MM.1S (cell line): ENCODE results near the gene DCPS.
"Not testable (repeated sequence)": the region's sequence is repeated elsewhere in the genome, so short reads cannot be mapped to it uniquely, and the experiment has no call there.

Source experiments
- CTCF ChIP-seq: fragments of 300-600 bp; sonication (generic); IDR thresholded peaks from 2 replicates; pipeline ENCODE4 v1.5.1; 2016; ENCODE audit warnings: antibody characterized with exemption, low read length, mixed read lengths
- EZH2 ChIP-seq: fragments of 300-600 bp; sonication (generic); optimal IDR thresholded peaks from 2 replicates; pipeline ENCODE3; 2017; ENCODE audit warnings: low read depth, mild to moderate bottlenecking, antibody characterized with exemption, low read length, mixed read lengths
- EZH2phosphoT487 ChIP-seq: fragments of 300-600 bp; sonication (generic); IDR thresholded peaks from 2 replicates; pipeline ENCODE4 v1.6.1; 2018; ENCODE audit warnings: antibody characterized with exemption, low read length

- not testable (repeated sequence) for TF ChIP-seq CTCF, EZH2, EZH2phosphoT487
Measured at GRCh38 chr11:126365508-126365907, 61.6 kb downstream of the DCPS start.
